ENCODE measurements around the gene AGR3.
"Not testable (repeated sequence)": the region's sequence is repeated elsewhere in the genome, so short reads cannot be mapped to it uniquely, and the experiment has no call there.

Gene AGR3

GRCh38 chr7:16891338-16891737 lies 9.6 kb upstream of the AGR3 start:
- DNase-seq (ENCODE audit: low read depth): no peak

- DNase-seq (ENCODE audit: low read depth): no peak
Observed at GRCh38 chr7:16889851-16890415, 8.2 kb upstream of the AGR3 start.

GRCh38 chr7:16889305-16889704 lies 7.5 kb upstream of the AGR3 start:
- no peak for DNase-seq (ENCODE audit: low read depth)

GRCh38 chr7:16883918-16884317 lies 2.1 kb upstream of the AGR3 start:
- no peak for DNase-seq (ENCODE audit: low read depth)

GRCh38 chr7:16880554-16880953 lies 1.2 kb downstream of the AGR3 start:
- DNase-seq (ENCODE audit: low read depth): no peak

GRCh38 chr7:16879181-16879580 lies 2.6 kb downstream of the AGR3 start:
- DNase-seq (ENCODE audit: low read depth): no peak

- DNase-seq (ENCODE audit: low read depth): no peak
Observed at GRCh38 chr7:16875861-16876260, 5.9 kb downstream of the AGR3 start.

GRCh38 chr7:16874066-16874465 lies 7.7 kb downstream of the AGR3 start:
- DNase-seq (ENCODE audit: low read depth): no peak

GRCh38 chr7:16867328-16867727 lies 14.5 kb downstream of the AGR3 start:
- no peak for DNase-seq (ENCODE audit: low read depth)

GRCh38 chr7:16853189-16853588 lies 28.6 kb downstream of the AGR3 start:
- DNase-seq (ENCODE audit: low read depth): not testable (repeated sequence)

- no peak for DNase-seq (ENCODE audit: low read depth)
Observed at GRCh38 chr7:16851829-16852228, 30.0 kb downstream of the AGR3 start.

GRCh38 chr7:16850614-16851466 lies 30.9 kb downstream of the AGR3 start:
- no peak for DNase-seq (ENCODE audit: low read depth)

- no peak for DNase-seq (ENCODE audit: low read depth)
Observed at GRCh38 chr7:16849296-16850148, 32.3 kb downstream of the AGR3 start.

- no peak for DNase-seq (ENCODE audit: low read depth)
Observed at GRCh38 chr7:16847381-16847860, 34.4 kb downstream of the AGR3 start.

GRCh38 chr7:16846601-16847165 lies 35.1 kb downstream of the AGR3 start:
- no peak for DNase-seq (ENCODE audit: low read depth)

GRCh38 chr7:16845746-16846145 lies 36.0 kb downstream of the AGR3 start:
- no peak for DNase-seq (ENCODE audit: low read depth)

- no peak for DNase-seq (ENCODE audit: low read depth)
Observed at GRCh38 chr7:16841681-16842080, 40.1 kb downstream of the AGR3 start.

- DNase-seq (ENCODE audit: low read depth): no peak
Observed at GRCh38 chr7:16840094-16840493, 41.7 kb downstream of the AGR3 start.

- DNase-seq (ENCODE audit: low read depth): no peak
Observed at GRCh38 chr7:16839646-16840045, 42.1 kb downstream of the AGR3 start.

- no peak for DNase-seq (ENCODE audit: low read depth)
Observed at GRCh38 chr7:16838891-16839290, 42.9 kb downstream of the AGR3 start.

- DNase-seq (ENCODE audit: low read depth): no peak
Observed at GRCh38 chr7:16838386-16838785, 43.4 kb downstream of the AGR3 start.

GRCh38 chr7:16836481-16836880 lies 45.3 kb downstream of the AGR3 start:
- DNase-seq (ENCODE audit: low read depth): no peak
